ENCODE data around the gene PQBP1. TPM values are rescaled to one million over a fixed set of nuclear protein-coding genes. Genes with fewer than 3 reads are reported as not detected.

Gene PQBP1
- total and polyA plus RNA-seq, 2 of the 13 experiments (the other 11 are each of a cell fraction or from before 2014, with no cell fraction given) = 58.1 to 80.9 TPM

GRCh38 chrX:48911412-48912182 lies 13.9 kb downstream of the PQBP1 start, which contains the start of gene SLC35A2 (continued):
- TF ChIP-seq, protein P1, sequence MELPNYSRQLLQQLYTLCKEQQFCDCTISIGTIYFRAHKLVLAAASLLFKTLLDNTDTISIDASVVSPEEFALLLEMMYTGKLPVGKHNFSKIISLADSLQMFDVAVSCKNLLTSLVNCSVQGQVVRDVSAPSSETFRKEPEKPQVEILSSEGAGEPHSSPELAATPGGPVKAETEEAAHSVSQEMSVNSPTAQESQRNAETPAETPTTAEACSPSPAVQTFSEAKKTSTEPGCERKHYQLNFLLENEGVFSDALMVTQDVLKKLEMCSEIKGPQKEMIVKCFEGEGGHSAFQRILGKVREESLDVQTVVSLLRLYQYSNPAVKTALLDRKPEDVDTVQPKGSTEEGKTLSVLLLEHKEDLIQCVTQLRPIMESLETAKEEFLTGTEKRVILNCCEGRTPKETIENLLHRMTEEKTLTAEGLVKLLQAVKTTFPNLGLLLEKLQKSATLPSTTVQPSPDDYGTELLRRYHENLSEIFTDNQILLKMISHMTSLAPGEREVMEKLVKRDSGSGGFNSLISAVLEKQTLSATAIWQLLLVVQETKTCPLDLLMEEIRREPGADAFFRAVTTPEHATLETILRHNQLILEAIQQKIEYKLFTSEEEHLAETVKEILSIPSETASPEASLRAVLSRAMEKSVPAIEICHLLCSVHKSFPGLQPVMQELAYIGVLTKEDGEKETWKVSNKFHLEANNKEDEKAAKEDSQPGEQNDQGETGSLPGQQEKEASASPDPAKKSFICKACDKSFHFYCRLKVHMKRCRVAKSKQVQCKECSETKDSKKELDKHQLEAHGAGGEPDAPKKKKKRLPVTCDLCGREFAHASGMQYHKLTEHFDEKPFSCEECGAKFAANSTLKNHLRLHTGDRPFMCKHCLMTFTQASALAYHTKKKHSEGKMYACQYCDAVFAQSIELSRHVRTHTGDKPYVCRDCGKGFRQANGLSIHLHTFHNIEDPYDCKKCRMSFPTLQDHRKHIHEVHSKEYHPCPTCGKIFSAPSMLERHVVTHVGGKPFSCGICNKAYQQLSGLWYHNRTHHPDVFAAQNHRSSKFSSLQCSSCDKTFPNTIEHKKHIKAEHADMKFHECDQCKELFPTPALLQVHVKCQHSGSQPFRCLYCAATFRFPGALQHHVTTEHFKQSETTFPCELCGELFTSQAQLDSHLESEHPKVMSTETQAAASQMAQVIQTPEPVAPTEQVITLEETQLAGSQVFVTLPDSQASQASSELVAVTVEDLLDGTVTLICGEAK (IDR thresholded peaks at IDR 0.05) = no peak
- TF ChIP-seq, protein P1 (CRISPR knock-in tag; IDR thresholded peaks at IDR 0.05) = peak; percentile 24; the same call in 1 of the 2 replicates
- TF ChIP-seq ZSCAN9 (CRISPR knock-in tag; IDR thresholded peaks at IDR 0.05; ENCODE audit: borderline replicate concordance) (0 out of 2 replicates have a peak, but pooled peaks have one; percentile 30), ZNF772 (CRISPR knock-in tag; IDR thresholded peaks at IDR 0.05) (0 out of 2 replicates have a peak, but pooled peaks have one; percentile 21), ZNF780A (CRISPR knock-in tag; IDR thresholded peaks at IDR 0.05) (0 out of 2 replicates have a peak, but pooled peaks have one; percentile 43), KDM4B (CRISPR knock-in tag; IDR thresholded peaks at IDR 0.05) (no peak), SIN3A (IDR thresholded peaks at IDR 0.05; ENCODE audit: borderline replicate concordance, low read depth, low read length) (peak; percentile 66; the same call in 1 of the 2 replicates), NR2C2 (CRISPR knock-in tag; IDR thresholded peaks at IDR 0.05; ENCODE audit: borderline replicate concordance) (peak; percentile 95), NONO (IDR thresholded peaks at IDR 0.05) (no peak), NONO (CRISPR knock-in tag; conservative IDR thresholded peaks at IDR 0.05) (0 out of 2 replicates have a peak, but pooled peaks have one; percentile 38), RFX3 (CRISPR knock-in tag; IDR thresholded peaks at IDR 0.05) (peak; percentile 65; the same call in 1 of the 2 replicates), ZNF501 (CRISPR knock-in tag; IDR thresholded peaks at IDR 0.05) (peak; percentile 47; the same call in 1 of the 2 replicates), MEF2D (CRISPR knock-in tag; IDR thresholded peaks at IDR 0.05) (peak; percentile 48; the same call in 1 of the 2 replicates), MXI1 (IDR thresholded peaks at IDR 0.05; ENCODE audit: borderline replicate concordance, low read depth, low read length) (peak; percentile 74; the same call in 1 of the 3 replicates), MYC (CRISPR knock-in tag; IDR thresholded peaks at IDR 0.05; ENCODE audit: borderline replicate concordance) (peak; percentile 28; the same call in 1 of the 2 replicates), CC2D1A (CRISPR knock-in tag; IDR thresholded peaks at IDR 0.05) (no peak)
- TF ChIP-seq, protein P2, sequence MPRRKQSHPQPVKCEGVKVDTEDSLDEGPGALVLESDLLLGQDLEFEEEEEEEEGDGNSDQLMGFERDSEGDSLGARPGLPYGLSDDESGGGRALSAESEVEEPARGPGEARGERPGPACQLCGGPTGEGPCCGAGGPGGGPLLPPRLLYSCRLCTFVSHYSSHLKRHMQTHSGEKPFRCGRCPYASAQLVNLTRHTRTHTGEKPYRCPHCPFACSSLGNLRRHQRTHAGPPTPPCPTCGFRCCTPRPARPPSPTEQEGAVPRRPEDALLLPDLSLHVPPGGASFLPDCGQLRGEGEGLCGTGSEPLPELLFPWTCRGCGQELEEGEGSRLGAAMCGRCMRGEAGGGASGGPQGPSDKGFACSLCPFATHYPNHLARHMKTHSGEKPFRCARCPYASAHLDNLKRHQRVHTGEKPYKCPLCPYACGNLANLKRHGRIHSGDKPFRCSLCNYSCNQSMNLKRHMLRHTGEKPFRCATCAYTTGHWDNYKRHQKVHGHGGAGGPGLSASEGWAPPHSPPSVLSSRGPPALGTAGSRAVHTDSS (CRISPR knock-in tag; conservative IDR thresholded peaks at IDR 0.05) = no peak
